KMS-11 (cell line): ENCODE measurements around the gene LASP1.

Experiments used
- H2AFZ ChIP-seq: fragments of 200-600 bp; sonication (generic); 2 replicates; pipeline ENCODE4 v1.6.1; 2016; ENCODE audit warnings: antibody characterized with exemption, mixed run types, low read depth
- H3K27ac ChIP-seq: fragments of 200-600 bp; sonication (generic); 2 replicates; pipeline ENCODE4 v1.6.1; 2016; ENCODE audit warnings: mild to moderate bottlenecking, mixed run types
- H3K27me3 ChIP-seq: fragments of 200-600 bp; sonication (generic); 2 replicates; pipeline ENCODE4 v1.6.1; 2017; ENCODE audit warnings: mild to moderate bottlenecking, low read depth, mixed run types, moderate library complexity; ENCODE audit not compliant: insufficient read depth
- H3K36me3 ChIP-seq: fragments of 200-600 bp; sonication (generic); 2 replicates; pipeline ENCODE4 v1.6.1; 2017; ENCODE audit warnings: mild to moderate bottlenecking, mixed run types; ENCODE audit not compliant: insufficient read depth
- H3K4me1 ChIP-seq: fragments of 200-600 bp; sonication (generic); 2 replicates; pipeline ENCODE4 v1.6.1; 2016; ENCODE audit warnings: mild to moderate bottlenecking, low read depth, mixed run types; ENCODE audit not compliant: poor library complexity, severe bottlenecking
- H3K4me2 ChIP-seq: fragments of 200-600 bp; sonication (generic); 2 replicates; pipeline ENCODE4 v1.7.0; 2016; ENCODE audit warnings: mild to moderate bottlenecking, mixed run types
- H3K4me3 ChIP-seq: fragments of 200-600 bp; sonication (generic); IDR thresholded peaks from 2 replicates; pipeline ENCODE4 v1.6.1; 2017; ENCODE audit warnings: low read depth, low read length, mixed read lengths; ENCODE audit not compliant: insufficient read depth
- H3K79me2 ChIP-seq: fragments of 200-600 bp; sonication (generic); 2 replicates; pipeline ENCODE4 v1.6.1; 2016; ENCODE audit warnings: low read depth, mixed run types; ENCODE audit not compliant: insufficient read depth
- H3K9ac ChIP-seq: fragments of 200-600 bp; sonication (generic); 2 replicates; pipeline ENCODE4 v1.6.1; 2016; ENCODE audit warnings: mild to moderate bottlenecking, mixed run types
- H4K20me1 ChIP-seq: fragments of 200-600 bp; sonication (generic); 2 replicates; pipeline ENCODE4 v1.6.1; 2016; ENCODE audit warnings: mild to moderate bottlenecking, mixed run types; ENCODE audit not compliant: insufficient read depth
- CTCF ChIP-seq: fragments of 200-600 bp; sonication (generic); conservative IDR thresholded peaks from 2 replicates; pipeline ENCODE4 v1.6.1; 2017; ENCODE audit warnings: low read depth, mild to moderate bottlenecking, antibody characterized with exemption, low read length, moderate library complexity, mixed read lengths

LASP1 gene

GRCh38 chr17:38896346-38896954 is 26.6 kb downstream of the LASP1 start:
- Histone ChIP-seq H3K27ac (peak overlapping the region; percentile 79; the same call in 1 of the 2 replicates), H3K4me2 (no peak overlapping the region), H4K20me1 (no peaks in the 10 kb centered on the region), H3K4me3 (no peak overlapping the region), H3K27me3 (no peaks in the 10 kb centered on the region), H3K79me2 (no peaks in the 10 kb centered on the region), H2AFZ (no peak overlapping the region), H3K36me3 (no peaks in the 10 kb centered on the region), H3K9ac (no peak overlapping the region), H3K4me1 (peaks cover 36% of the 10 kb centered on the region)
- TF ChIP-seq CTCF, result no peak

GRCh38 chr17:38897176-38897575 is 27.3 kb downstream of the LASP1 start:
- no peaks in the 10 kb centered on the region for H3K27me3 ChIP-seq
- no peak overlapping the region for H3K4me3 ChIP-seq
- H3K27ac ChIP-seq, result peak overlapping the region; percentile 79
- no peak overlapping the region for H2AFZ ChIP-seq
- H3K36me3 ChIP-seq, result no peaks in the 10 kb centered on the region
- H3K9ac ChIP-seq, result no peak overlapping the region
- H3K79me2 ChIP-seq, result no peaks in the 10 kb centered on the region
- peak overlapping the region; percentile 75; the same call in 1 of the 2 replicates for H3K4me2 ChIP-seq
- TF ChIP-seq CTCF, result no peak
- H4K20me1 ChIP-seq, result no peaks in the 10 kb centered on the region
- H3K4me1 ChIP-seq, result peaks cover 36% of the 10 kb centered on the region

GRCh38 chr17:38897671-38898290 is 27.9 kb downstream of the LASP1 start:
- H3K79me2 ChIP-seq, result no peaks in the 10 kb centered on the region

GRCh38 chr17:38898291-38898679 is 28.4 kb downstream of the LASP1 start:
- H3K27me3 ChIP-seq, result no peaks in the 10 kb centered on the region
- peaks cover 36% of the 10 kb centered on the region for H3K4me1 ChIP-seq
- H3K9ac ChIP-seq, result peak overlapping the region; percentile 53; the same call in 1 of the 2 replicates
- peak overlapping the region; percentile 75 for H3K4me2 ChIP-seq
- peak overlapping the region; percentile 12; the same call in 1 of the 2 replicates for H2AFZ ChIP-seq
- TF ChIP-seq CTCF, result no peak
- H3K27ac ChIP-seq, result peak overlapping the region; percentile 79
- H4K20me1 ChIP-seq, result no peaks in the 10 kb centered on the region
- H3K4me3 ChIP-seq, result no peak overlapping the region
- no peaks in the 10 kb centered on the region for H3K79me2 ChIP-seq
- no peaks in the 10 kb centered on the region for H3K36me3 ChIP-seq

More at GRCh38 chr17:38897671-38898290, 27.9 kb downstream of the LASP1 start:
- peaks cover 36% of the 10 kb centered on the region for H3K4me1 ChIP-seq
- H2AFZ ChIP-seq, result 0 out of 2 replicates have a peak overlapping the region, but pooled peaks have one; percentile 12
- H3K4me3 ChIP-seq, result no peak overlapping the region
- TF ChIP-seq CTCF, result no peak
- H3K27me3 ChIP-seq, result no peaks in the 10 kb centered on the region
- no peaks in the 10 kb centered on the region for H4K20me1 ChIP-seq
- H3K9ac ChIP-seq, result peak overlapping the region; percentile 53; the same call in 1 of the 2 replicates
- no peaks in the 10 kb centered on the region for H3K36me3 ChIP-seq
- H3K4me2 ChIP-seq, result peak overlapping the region; percentile 75
- peak overlapping the region; percentile 79 for H3K27ac ChIP-seq
